ENCODE measurements around the gene DHRS1. TPM values are rescaled to one million over a fixed set of nuclear protein-coding genes. Genes with fewer than 3 reads are reported as not detected.

The DHRS1 gene
- 10 to 100 TPM; 10.1 to 13.7 TPM for total RNA-seq

DNA sequence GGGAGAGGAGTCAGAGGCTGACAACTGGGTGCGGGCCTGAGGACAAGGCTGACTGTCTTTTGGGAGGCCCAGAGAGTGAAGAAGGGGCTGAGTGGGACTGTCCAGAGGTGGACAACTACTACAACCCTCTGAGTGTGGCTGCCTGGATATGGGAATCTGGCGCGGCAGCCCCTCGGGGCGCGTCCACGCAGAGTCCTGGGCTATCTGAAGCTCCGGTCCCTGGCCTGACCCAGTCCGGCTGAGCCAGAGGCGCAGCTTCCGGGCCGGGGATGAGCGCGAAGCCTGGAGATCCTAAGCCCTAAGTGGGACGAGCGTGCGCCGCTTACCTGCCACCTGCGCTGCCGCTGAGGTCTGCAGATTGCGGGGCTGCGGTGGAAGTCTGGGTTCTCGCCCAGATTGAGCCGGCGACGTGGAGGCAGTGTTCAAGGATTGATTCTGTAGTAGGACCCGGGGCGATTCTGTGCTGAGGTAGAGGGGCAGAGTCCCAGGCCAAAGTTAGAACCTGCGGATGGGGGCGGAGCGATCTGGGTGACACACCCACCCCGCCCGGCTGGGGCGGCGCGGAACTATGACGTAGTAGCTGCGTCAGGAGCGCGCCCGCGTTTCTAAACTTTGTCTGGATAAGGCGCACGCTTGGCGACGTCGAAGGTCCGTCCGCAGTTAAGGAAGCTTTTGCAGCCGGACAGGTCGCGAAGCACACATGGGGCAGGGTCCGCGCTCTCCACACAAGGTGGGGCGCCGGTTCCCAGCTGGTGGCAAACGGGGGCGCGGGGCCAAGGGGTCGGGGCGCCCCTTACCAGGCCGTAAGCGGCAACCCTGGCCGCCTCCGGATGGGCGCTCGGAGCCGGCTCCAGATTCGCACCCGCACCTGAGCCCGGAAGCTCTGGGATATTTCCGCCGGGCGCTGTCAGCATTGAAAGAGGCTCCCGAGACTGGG is at the start of gene DHRS1, which contains the start of gene NOP9:
TSS of gene DHRS1 (minus strand) at position 526 of the 937 bp plus-strand sequence. CDS start 674 bp downstream, outside the sequence.
TSS of gene NOP9 (plus strand) at position 596 of the 937 bp plus-strand sequence. CDS start at position 701, 105 bp downstream.
- Histone ChIP-seq H3K4me1 (peaks cover 0 to 20% of the 10 kb centered on the region in 2 donors), H3K27ac (peak within 1 kb of the TSS; percentile 84 to 91), H3K27me3 (no peaks in the 10 kb centered on the region), H3K36me3 (peaks cover 52% of the 10 kb centered on the region), H3K4me3 (peak within 1 kb of the TSS; percentile 80 to 87), H3K9me3 (no peaks in the 10 kb centered on the region)
- peak; percentile 93 for DNase-seq (ENCODE audit: low spot score)
- TF ChIP-seq, protein P1, sequence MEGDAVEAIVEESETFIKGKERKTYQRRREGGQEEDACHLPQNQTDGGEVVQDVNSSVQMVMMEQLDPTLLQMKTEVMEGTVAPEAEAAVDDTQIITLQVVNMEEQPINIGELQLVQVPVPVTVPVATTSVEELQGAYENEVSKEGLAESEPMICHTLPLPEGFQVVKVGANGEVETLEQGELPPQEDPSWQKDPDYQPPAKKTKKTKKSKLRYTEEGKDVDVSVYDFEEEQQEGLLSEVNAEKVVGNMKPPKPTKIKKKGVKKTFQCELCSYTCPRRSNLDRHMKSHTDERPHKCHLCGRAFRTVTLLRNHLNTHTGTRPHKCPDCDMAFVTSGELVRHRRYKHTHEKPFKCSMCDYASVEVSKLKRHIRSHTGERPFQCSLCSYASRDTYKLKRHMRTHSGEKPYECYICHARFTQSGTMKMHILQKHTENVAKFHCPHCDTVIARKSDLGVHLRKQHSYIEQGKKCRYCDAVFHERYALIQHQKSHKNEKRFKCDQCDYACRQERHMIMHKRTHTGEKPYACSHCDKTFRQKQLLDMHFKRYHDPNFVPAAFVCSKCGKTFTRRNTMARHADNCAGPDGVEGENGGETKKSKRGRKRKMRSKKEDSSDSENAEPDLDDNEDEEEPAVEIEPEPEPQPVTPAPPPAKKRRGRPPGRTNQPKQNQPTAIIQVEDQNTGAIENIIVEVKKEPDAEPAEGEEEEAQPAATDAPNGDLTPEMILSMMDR (IDR thresholded peaks at IDR 0.05) = no peak

DNA sequence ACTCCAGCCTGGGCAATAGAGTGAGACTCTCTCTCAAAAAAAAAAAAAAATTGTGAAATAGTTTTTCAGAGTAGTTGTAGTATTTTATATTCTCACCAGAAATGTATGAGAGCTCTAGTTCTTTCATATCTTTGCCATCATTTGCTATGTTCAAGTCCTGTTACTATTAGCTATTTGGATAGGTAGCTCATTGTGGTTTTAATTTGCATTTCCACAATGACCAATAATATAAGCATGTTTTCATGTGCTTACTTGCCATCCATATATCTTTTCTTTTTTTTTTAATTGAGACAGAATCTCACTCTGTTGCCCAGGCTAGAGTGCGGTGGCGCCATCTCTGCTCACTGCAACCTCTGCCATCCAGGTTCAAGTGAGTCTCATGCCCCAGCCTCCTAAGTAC is 48.6 kb upstream of the DHRS1 start:
- no peak for DNase-seq (ENCODE audit: low spot score)
- TF ChIP-seq, protein P1 (IDR thresholded peaks at IDR 0.05) = no peak
- no peaks in the 10 kb centered on the region for H3K36me3 ChIP-seq
- H3K4me1 ChIP-seq = no peaks in the 10 kb centered on the region
- H3K27me3 ChIP-seq = no peaks in the 10 kb centered on the region
- no peak overlapping the region for H3K27ac ChIP-seq
- H3K4me3 ChIP-seq = no peak overlapping the region
- H3K9me3 ChIP-seq = no peaks in the 10 kb centered on the region

DNA sequence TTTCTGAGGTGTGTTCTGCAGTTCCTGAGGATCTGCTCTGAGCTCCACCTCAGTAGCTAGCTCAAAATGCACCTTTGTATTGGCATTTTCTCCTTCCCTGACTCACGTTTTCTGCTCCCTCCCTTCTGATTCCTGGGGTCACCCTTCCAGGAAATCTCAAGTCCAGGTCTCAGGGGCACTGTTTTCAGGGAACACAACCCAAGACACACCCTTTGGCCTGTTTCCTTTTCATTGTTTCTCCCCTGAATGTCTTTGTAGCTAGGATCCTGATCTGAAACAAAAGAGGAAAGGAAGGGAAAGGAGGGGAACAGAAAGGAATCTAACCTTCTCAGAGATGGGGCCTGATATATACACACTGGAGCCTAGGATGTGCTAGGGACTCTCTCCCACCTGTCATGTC is 47.6 kb upstream of the DHRS1 start:
- Histone ChIP-seq H3K4me1 (no peaks in the 10 kb centered on the region), H3K9me3 (no peaks in the 10 kb centered on the region), H3K4me3 (no peak overlapping the region), H3K36me3 (no peaks in the 10 kb centered on the region), H3K27ac (peak overlapping the region in 1 of 2 donors; percentile 0), H3K27me3 (no peaks in the 10 kb centered on the region)
- DNase-seq (ENCODE audit: low spot score) = no peak
- TF ChIP-seq, protein P1 (IDR thresholded peaks at IDR 0.05) = no peak

DNA sequence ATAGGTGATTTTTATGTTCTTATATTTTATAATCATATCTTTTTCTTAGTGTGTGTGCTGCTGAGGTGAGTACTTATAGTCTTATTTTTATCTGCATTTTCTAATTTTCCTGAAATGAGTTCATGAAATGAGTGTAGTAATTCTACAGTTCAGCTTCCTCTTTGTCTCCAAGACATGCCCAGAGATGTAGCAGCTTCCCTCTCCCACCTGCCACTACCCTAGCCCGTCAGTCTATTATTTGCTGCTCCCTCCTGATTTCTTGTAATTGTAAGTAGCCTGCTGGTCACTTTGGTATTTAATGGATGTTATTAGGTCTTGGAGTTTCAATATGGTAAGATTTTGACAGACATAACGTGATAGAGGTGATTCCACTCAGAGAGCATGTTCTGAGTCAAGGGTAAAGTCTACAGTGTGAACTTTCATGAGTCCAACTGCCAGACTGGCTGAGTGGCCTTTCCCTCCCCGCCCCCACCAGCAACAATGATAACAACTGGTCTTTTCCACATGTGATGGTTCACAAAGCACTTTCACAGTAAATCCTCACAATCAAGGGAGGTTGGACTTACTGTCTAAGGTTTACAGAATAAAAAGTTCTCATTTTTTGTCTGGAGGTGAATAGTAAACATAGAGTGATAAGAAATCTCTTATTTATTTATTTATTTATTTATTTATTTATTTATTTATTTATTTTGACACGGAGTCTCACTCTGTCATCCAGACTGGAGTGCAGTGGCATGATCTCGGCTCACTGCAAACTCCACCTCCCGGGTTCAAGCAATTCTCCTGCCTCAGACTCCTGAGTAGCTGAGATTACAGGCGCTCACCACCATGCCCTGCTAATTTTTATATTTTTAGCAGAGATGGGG is 44.4 kb upstream of the DHRS1 start:
- no peak overlapping the region for H3K27ac ChIP-seq
- no peaks in the 10 kb centered on the region for H3K27me3 ChIP-seq
- TF ChIP-seq, protein P1 (IDR thresholded peaks at IDR 0.05) = no peak
- H3K4me1 ChIP-seq = peaks cover 0 to 12% of the 10 kb centered on the region in 2 donors
- no peak for DNase-seq (ENCODE audit: low spot score)
- no peaks in the 10 kb centered on the region for H3K36me3 ChIP-seq
- no peaks in the 10 kb centered on the region for H3K9me3 ChIP-seq
- no peak overlapping the region for H3K4me3 ChIP-seq

DNA sequence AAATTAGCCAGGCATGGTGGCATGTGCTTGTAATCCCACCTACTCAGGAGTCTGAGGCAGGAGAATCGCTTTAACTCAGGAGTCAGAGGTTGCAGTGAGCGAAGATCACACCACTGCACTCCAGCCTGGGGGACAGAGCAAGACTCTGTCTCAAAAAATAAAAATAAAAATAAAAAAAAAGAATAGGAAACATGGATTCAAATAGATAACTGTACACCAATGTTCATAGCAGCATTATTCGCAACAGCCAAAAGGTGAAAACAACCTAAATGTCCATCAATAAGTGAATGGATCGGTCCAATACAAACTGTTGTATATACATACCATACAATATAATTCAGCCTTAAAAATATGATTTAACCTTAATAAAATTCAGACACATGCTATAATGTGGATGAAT is 43.3 kb upstream of the DHRS1 start:
- Histone ChIP-seq H3K4me1 (peaks cover 0 to 21% of the 10 kb centered on the region in 2 donors), H3K27me3 (no peaks in the 10 kb centered on the region), H3K27ac (no peak overlapping the region), H3K36me3 (no peaks in the 10 kb centered on the region), H3K4me3 (no peak overlapping the region), H3K9me3 (no peaks in the 10 kb centered on the region)
- TF ChIP-seq, protein P1 (IDR thresholded peaks at IDR 0.05) = no peak
- no peak for DNase-seq (ENCODE audit: low spot score)
